NB4 (cell line): Measurements from ENCODE around the gene CBY2.

Source experiments
- POLR2A ChIP-seq: IDR thresholded peaks from 2 replicates; pipeline ENCODE4 v1.6.1; 2011; ENCODE audit warnings: mild to moderate bottlenecking; ENCODE audit not compliant: insufficient read length; ENCODE audit errors: extremely low read depth
- TF ChIP-seq, protein P1 (sequence below): IDR thresholded peaks from one replicate; pipeline ENCODE4 v1.5.1; 2012; ENCODE audit warnings: low read depth, low read length

- TF ChIP-seq, protein P1, sequence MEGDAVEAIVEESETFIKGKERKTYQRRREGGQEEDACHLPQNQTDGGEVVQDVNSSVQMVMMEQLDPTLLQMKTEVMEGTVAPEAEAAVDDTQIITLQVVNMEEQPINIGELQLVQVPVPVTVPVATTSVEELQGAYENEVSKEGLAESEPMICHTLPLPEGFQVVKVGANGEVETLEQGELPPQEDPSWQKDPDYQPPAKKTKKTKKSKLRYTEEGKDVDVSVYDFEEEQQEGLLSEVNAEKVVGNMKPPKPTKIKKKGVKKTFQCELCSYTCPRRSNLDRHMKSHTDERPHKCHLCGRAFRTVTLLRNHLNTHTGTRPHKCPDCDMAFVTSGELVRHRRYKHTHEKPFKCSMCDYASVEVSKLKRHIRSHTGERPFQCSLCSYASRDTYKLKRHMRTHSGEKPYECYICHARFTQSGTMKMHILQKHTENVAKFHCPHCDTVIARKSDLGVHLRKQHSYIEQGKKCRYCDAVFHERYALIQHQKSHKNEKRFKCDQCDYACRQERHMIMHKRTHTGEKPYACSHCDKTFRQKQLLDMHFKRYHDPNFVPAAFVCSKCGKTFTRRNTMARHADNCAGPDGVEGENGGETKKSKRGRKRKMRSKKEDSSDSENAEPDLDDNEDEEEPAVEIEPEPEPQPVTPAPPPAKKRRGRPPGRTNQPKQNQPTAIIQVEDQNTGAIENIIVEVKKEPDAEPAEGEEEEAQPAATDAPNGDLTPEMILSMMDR: no peak
- TF ChIP-seq POLR2A: no peak
These were observed 50.4 kb downstream of the CBY2 start for GRCh38 chr13:45752510-45752909.
